ENCODE data around the gene TULP4.

The TULP4 gene, protein sequence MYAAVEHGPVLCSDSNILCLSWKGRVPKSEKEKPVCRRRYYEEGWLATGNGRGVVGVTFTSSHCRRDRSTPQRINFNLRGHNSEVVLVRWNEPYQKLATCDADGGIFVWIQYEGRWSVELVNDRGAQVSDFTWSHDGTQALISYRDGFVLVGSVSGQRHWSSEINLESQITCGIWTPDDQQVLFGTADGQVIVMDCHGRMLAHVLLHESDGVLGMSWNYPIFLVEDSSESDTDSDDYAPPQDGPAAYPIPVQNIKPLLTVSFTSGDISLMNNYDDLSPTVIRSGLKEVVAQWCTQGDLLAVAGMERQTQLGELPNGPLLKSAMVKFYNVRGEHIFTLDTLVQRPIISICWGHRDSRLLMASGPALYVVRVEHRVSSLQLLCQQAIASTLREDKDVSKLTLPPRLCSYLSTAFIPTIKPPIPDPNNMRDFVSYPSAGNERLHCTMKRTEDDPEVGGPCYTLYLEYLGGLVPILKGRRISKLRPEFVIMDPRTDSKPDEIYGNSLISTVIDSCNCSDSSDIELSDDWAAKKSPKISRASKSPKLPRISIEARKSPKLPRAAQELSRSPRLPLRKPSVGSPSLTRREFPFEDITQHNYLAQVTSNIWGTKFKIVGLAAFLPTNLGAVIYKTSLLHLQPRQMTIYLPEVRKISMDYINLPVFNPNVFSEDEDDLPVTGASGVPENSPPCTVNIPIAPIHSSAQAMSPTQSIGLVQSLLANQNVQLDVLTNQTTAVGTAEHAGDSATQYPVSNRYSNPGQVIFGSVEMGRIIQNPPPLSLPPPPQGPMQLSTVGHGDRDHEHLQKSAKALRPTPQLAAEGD (N-terminal part only)

DNA sequence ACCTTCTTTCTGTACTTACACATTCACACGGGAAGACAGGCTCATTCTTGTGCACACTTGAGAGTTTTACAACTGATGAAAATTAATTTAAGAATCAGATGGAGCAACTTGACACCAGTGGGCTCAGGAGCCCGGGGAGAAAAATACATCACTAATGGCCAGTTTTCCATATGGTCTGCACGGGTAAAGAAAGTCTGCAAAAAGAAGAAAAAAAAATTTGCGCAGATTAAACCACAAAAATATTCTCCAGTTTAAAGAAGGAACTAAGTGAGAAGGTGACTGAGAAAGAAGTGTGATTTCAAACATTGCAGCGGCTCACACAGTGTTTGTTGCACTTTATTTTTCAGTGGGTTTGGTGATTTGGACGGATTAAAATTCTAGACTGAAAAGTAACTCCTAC is at the start of gene TULP4:
TULP4 (plus strand) TSS at position 301 of the 400 bp plus-strand sequence. CDS start 1,552 bp downstream, outside the sequence.
- no peak for DNase-seq (ENCODE audit: low read depth)

DNA sequence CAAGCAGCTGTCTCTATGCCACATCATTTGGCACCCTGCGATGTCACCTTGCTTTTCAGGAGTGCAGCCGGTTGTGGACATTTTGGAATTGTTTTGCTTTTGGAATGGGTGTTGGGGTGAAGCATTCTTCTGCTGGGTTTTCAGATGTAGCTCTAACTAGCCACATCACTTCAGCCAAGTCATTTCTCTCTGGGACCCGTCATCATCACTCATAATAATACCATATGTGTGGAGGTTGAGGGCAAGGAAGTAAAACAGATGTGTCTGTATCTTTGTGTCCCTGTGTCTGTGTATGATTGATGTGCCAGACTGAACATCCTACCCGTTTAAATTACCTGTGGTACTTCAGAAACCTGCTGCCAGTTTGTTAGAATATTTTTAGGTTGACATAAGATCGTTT is 49.5 kb upstream of the TULP4 start:
- no peak for DNase-seq (ENCODE audit: low read depth)

DNA sequence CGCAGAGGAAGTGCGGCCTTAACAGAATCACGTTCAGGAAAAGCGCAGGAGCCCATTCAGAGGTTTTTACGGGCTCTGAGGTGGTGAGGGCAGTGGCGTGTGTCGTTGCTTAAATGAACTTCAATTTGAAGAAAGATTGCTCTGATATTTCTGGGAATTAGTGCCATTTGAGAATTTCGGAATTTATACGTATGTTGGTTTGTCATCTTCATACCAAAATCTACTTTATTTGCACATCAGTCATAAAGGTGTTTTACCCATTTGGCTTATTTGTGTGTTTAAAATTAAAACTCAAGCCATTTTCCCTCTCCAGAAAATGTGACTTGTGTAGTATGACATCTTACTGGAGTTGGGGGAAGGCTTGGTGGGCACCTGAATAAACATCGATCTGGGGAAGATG is 48.1 kb upstream of the TULP4 start:
- no peak for DNase-seq (ENCODE audit: low read depth)

DNA sequence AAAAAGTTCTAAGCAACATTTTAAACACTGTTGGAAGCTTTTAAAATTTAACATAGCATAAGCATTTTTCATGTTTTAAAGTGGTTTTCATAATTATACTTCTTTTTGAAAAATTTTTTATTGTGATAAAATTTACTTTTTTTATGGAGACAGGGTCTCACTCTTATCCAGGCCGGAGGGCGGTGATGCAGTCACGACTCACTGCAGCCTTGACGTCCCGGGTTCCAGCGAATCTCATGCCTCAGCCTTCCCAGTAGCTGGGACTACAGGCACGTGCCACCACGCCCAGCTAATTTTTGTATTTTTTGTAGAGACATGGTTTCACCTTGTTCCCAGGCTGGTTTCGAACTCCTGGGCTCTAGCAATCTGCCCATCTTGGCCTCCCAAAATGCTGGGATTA is 46.1 kb upstream of the TULP4 start:
- DNase-seq (ENCODE audit: low read depth), result no peak

DNA sequence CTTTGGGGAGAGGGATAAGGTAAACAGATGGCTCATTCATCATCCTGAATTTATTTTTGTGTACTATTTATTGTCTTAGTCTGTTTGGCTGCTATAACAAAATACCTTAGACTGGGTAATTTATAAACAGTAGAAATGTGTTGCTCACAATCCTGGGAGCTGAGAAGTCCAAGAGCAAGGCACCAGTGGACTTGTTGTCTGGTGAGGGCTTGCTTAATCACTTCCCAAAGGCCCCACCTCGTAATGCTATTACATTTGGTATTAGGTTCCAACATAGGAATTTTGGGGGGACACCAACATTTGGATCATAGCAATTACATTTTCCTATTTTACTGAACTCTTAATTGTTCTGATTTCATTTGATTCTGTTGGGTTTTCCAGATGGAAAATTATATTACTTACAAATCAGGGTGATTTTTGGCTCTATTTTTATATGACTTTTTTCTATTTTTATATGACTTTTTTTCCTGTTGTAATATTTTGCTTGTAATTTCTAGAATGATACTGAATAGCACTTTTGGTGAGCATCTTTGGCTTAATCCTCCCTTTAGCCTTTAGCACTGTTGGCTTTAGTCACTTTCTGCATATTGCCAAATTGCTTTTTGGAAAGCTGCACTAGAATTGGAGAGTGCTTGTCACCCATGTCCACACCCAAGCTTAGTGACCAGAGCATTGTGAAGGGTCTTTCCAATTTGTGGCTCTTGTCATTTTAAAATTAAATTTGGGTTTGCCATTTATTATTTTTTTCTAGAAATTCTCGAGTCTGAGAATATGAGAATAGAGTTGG is 43.7 kb upstream of the TULP4 start:
- no peak for DNase-seq (ENCODE audit: low read depth)

DNA sequence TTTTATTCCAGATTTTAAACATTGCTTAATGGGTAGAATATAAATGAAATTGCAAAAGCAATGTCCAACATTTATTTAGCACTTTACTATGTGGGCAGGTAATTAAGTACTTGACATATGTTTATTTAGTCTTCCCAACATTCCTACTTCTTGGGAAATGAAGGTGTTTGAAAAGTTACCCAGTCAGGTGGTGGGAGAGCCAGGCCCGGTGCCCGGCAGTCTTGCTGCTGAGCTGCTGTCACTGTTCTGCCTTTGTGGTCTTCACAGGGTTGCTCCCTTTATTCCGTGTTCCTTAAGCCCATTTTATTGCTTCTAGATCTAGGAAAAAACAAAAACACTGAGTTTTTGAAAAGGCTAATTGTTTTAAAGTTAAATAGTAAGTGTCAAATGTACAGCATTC is 42.6 kb upstream of the TULP4 start:
- no peak for DNase-seq (ENCODE audit: low read depth)

DNA sequence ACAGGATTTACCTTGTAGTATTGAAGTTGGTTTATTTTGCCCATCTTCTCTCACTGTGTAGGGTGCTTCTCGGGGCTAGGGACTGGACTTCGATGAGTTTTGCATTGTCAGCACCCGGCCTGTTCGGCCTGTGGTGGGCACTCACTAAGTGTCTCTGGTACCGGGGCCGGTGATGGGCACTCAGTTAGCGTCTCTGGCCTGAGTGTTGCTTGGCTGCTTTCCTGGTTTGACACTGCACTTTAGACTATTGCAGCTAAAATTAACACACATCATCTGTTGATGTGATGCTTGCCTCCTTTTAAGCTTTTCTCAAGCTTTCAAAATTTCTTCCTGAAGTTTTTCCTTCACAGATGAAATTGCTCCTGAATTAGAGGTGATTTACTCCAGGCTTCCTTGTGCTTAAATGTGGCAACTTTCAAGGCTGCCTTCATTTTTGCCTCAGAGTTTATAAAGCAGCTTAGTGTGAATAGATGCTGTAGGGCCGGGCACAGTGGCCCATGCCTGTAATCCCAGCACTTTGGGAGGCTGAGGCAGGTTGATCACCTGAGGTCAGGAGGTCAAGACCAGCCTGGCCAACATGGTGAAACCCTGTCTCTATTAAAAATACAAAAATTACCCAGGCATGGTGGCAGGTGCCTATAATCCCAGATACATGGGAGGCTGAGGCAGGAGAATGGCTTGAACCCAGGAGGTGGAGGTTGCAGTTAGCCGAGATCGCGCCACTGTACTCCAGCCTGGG is 41.7 kb upstream of the TULP4 start:
- DNase-seq (ENCODE audit: low read depth), result no peak

DNA sequence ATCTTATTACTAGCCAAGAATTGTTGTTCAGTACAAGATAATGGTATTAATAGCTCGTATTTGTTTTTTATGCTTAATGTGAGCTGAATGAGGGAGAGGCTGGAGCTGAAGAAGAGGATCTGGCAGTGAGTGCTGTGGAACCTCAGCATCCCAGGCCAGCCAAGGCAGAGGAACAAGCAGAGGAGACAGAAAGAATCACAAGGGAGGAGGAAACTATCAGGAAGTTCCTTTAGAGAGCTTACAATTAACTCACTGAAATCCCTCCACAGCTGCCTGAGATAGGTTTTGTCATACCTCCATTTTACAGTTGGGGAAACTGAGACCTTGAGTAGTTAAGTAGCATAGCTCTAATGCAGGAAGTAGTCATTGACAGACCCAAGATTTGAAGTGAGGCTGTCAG is 39.9 kb upstream of the TULP4 start:
- no peak for DNase-seq (ENCODE audit: low read depth)

DNA sequence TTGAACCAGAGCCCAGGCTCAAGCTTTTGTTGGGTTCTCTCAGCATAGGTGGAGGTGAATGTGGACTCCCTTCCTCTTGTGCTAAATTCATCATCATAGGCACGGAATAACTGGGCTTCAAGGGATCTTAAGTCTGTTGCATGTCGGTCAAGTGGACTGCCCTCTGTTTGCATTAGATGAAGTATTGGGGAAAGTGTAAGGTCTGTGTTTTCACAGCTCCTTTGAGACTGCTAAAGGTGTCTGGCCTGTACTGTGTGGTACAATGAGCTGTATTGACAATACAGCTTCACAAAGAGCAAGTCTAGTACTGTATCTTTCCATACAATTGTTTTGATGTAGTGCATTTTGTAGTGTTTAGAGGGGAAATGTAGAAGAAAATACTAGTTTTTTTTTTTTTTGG is 34.3 kb upstream of the TULP4 start:
- no peak for DNase-seq (ENCODE audit: low read depth)

DNA sequence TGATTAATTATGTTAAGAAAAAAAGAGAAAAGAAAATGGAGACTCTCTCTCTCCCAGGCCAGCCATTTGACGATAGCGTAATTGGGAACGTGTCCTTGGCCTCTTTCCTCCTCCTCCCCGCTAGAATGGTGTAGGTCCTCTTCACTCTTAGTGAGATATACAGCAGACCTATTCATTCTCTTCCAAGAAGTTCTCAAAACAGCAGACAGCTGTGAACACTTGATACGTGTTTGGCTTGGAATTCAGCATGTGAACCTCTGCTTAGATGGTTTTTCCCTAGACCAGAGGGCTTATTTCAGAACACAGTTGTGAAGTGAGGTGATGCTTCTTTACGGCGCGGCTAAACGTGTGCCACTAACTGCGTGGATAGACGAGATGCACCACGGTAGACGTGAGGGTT is 32.6 kb upstream of the TULP4 start:
- no peak for DNase-seq (ENCODE audit: low read depth)

DNA sequence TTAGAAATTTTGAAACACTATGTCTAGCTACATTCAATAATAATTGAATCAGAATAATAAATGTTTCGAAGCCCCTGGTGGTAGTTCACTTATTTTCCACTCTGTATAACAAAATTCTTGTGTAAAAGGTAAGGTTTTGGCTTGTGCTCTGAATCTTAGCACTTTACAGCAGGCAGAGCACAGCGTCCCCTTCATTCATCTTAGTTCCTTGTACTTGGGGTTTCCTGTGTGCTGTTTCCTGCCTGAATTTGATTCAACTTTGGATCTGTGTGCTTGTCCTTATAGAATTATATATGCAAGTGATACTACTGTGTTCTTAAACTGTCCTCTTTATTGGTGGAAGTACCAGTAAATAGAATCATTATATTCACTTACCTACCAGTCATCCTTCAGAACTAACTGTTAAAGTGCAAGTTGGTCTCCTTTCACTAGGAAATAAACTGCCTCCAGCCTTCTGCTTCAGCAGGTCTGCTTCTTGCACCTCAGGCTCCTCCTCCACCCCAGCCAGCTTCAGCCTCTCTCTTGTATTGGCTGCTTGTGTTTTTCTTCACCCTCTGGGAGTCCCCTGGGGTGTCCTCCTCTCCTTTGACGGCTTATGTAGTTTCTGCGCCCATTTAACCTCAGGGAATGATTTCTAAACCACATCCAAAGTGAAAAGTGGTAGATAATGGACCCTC is 28.8 kb upstream of the TULP4 start:
- DNase-seq (ENCODE audit: low read depth), result no peak

DNA sequence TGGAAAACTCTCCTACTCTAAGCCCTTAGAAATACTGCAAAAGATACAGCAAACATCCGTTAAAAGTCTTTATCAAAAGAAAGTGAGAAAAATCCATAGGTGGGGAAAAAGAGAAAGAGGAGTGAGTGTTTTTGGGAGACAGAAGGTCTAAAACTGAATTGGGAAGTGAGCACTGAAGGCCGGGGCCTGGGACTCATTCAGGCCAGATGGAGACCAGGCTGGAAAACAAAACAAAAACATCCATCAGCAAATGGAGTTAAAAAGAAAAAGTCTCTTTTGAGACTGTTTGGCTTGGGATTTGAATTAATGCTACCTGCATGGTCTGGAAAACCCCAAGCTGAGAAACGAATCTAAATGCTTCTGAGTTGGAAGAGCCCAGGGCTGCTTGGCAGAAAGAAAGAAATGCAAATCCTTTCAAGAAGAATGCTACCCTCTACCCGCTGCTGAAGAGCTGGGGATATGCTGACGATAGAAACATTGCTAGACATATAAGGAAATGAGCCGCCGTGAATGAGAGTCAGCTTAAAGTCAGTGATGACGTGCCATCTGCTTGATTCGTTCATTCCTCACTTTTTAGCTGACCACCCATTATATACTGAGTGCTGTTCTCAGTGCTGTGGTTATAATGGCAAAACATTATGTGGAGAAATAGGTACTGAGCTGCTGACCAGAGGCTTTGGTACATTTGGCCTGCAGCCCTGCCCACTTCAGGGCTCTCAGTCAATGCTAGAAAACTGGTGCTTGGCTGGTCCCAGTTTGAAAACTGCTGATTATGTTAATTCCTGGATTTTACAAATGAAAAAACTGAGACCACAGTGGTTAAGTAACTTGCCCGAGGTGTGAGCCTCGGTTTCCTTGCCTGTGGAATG is 28.0 kb upstream of the TULP4 start:
- DNase-seq (ENCODE audit: low read depth), result peak; percentile 34

DNA sequence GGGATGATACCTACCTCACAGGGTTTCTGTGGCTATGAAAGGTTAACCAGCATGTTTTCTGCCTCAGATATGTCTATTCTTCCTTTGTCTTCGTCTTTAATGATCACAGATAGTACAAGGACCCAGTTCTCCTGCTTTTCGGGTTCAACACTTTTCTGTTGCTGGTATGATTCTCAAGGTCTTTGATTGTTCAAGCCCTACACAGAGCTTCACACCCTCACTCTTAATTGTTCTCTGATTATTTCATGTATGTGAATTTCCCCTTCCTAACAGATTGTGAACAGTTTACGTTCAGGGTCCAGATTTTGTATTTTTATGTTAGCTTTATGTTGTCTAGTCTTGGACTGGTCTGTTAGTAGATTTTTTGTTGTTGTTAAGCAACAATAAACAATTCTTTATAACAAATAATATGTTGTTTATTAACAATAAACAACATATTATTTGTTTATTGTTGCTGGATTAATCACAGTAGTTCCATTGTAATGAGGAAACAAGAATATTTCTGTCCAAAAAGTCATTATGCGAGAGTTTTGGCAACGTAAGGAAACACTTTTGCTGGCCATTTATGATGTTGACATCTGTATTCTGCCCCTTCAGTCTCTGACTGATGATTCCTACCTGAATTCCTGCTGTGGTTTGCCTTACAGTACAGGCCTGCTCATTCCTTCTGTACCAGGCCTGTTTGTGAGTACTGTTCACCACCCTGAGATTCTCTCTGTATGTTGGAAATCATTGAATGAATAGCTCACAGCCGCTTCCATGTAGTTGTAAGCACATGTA is 27.2 kb upstream of the TULP4 start:
- no peak for DNase-seq (ENCODE audit: low read depth)

DNA sequence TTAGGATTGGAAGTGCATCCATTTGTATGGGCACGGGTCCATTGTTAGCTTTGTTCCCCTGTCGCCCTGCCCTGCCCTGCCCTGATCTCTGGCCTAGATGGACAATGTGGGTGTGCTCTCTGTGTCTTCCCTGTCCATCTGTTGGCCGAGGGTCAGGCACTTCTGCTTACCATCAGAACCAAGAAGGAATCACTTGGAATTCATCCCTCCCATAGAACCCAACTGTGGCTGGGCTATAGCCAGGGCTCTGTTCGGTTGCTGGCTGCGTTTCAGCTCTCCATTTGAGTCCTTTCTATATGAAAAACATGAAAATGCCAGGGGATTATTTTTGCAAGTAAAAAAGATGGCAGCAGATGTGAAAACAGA is 26.6 kb upstream of the TULP4 start:
- no peak for DNase-seq (ENCODE audit: low read depth)

DNA sequence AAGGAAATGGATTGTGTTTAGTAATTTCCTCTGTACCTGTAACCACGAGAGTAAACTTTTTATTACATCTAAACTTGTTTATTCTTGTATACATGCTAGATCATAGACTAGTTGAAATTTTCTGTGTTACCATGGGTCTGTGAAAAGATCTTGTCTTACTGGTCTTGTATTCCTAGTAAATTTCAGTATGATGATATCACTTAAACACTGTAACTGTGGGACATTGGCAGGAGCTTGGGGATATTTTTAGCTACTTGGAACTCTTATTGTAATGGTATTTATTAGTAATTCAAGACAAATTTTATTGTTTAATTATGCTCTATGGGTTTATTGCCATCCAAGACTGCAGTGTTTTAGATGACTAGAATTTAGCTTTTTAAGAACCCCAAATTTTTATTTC is 25.9 kb upstream of the TULP4 start:
- peak; percentile 64 for DNase-seq (ENCODE audit: low read depth)

DNA sequence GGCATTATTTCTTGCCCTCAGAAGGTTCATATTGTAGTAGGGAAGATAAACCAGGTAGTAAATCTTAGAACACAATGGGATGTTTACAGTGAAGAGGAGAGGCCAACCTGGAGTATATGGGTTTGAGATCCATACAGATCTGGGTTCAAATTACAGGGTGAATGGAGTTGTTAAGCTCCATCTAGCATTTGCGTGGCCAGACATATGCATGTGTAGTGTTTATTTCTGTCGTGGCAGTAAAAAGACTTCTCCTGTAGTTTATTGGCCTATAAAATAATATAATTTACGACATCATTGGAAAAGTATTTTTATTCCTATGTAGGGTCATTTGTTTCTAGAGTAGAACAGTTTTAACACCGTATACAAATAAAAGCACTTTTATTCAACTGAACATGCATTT is 25.2 kb upstream of the TULP4 start:
- no peak for DNase-seq (ENCODE audit: low read depth)

DNA sequence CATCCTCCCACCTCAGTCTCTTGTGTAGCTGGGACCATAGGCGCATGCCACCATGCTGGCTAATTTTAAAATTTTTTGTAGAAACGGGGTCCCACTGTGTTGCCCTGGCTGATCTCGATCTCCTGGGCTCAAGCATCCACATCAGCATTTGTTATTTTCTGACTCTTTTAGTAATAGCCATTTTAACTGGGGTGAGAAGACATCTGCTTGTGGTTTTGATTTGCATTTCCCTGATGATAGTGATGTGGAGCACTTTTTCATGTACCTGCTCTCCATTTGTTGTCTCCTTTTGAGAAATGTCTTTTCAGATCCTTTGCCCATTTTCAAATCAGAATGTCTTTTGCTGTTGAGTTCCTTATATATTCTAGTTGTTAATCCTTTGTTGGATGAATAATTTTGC is 22.2 kb upstream of the TULP4 start:
- DNase-seq (ENCODE audit: low read depth), result no peak

DNA sequence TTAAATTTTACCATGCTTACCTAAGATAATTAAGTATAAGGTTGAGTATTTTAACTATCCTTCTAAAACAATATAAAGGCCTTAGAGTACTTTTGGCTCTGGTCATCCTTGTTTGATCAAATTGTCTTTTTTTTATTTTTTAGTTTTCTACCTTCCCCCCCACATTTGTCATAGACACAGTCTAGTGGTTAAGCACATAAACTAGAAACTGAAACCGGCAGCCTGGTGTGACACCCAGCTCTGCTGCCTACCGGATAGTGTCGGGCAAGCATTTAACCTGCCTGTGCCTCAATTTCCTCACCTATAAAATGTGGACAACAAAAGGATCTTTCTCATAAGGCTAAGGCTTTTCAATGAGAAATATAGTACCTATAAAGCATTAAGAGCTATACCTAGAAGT is 21.6 kb upstream of the TULP4 start:
- DNase-seq (ENCODE audit: low read depth), result no peak

DNA sequence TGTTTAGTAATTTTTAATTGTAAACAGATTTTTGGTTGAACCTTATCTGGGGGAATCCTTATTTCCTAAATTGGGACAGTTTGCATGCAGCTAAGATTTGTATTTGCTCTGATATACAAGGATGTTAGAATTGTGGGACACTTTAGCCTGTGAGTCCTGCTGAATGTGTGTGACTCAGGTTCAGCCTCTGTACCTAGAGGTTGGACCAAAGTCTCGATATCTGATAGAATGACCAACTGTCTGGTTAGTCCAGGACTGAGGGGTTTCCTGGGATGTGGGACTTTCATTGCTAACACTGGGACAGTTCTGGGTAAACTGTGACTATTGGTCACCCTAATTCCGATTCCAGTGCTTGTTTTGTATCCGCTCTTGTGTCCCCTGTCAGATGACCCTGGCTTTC is 20.2 kb upstream of the TULP4 start:
- no peak for DNase-seq (ENCODE audit: low read depth)

DNA sequence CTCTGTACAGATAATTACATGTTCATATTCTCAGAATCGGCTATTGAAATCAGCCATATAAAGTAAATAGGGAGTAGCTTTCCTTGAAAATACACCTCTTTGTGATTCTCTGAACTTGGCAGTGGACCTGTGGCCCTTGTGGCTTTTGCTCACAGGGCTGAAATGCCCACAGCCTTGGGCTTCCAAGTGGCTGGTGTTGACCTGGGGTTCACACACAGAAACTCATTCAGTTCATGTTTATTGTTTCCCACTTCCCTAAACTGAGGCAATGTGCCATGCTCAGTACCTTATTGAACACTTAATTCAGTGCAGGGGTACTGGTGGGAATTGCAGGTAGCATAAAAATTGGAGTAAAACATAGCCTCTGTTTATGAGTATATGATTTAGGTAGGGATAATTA is 19.1 kb upstream of the TULP4 start:
- DNase-seq (ENCODE audit: low read depth), result no peak
